ENCODE measurements around the gene STYX. TPM values are rescaled to one million over a fixed set of nuclear protein-coding genes. Genes with fewer than 3 reads are reported as not detected.
A peak's percentile ranks its signal among the peaks of the same experiment; 100 is the strongest.
"Not testable (repeated sequence)": the region's sequence is repeated elsewhere in the genome, so short reads cannot be mapped to it uniquely, and the experiment has no call there.

STYX gene
- total RNA-seq, 2 experiments from 2014 or later = 15.9 to 17.0 TPM

DNA sequence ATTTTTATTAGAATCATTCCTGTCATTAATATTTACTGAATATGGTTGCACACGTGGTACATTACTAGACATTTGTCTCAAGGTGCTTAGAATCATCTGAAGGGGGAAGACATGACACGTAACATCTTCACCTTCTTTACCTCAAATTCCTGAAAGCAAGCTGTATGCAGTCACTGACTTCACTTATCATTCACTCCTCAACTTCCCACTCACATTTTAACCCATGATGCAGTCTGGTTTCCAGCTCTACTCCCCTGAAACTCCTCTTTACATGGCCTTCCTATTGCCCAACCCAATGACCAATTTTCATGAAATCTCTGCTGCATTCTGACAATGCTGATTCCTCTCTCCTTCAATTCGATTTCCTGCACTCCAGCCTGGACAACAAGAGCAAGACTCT is 28.7 kb upstream of the STYX start:
- CTCF ChIA-PET = no interaction called here
- no peak for DNase-seq
- H3K27ac Mint-ChIP-seq = no peak overlapping the region
- no peak overlapping the region for H3K4me3 Mint-ChIP-seq
- no peaks in the 10 kb centered on the region for H3K27me3 Mint-ChIP-seq
- intact Hi-C loops (cut with micrococcal nuclease) = loop anchor here (10.0 kb wide), 1 partner anchor 386 kb away; the partner anchor contains the start of gene PTGER2
- POLR2A ChIA-PET = no interaction called here
- H3K9me3 Mint-ChIP-seq = no peaks in the 10 kb centered on the region
- H3K4me1 Mint-ChIP-seq (ENCODE audit: low read depth) = peaks cover 9% of the 10 kb centered on the region
- H3K36me3 Mint-ChIP-seq = no peaks in the 10 kb centered on the region

DNA sequence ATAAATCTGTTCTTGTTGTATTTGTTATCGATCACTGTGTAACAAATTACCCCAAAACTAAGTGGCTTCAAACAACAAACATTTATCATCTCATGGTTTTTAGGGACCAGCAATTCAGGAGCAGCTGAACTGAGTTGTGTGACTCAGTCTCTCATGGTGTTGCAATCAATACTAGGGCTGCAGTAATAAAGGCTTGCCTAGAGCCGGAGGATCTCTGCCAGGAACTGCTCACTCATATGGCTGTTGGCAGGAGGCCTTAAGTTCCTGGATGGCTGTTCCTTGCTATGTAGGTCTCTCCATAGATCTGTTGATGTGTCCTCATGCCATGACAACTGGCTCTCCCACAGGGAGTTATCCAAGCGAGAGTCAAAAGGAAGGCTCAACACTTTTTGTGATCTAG is 26.7 kb upstream of the STYX start:
- DNase-seq = no peak
- ChIA-PET CTCF (no interaction called here), POLR2A (no interaction called here)
- no peaks in the 10 kb centered on the region for H3K9me3 Mint-ChIP-seq
- H3K4me3 Mint-ChIP-seq = no peak overlapping the region
- H3K27me3 Mint-ChIP-seq = no peaks in the 10 kb centered on the region
- H3K27ac Mint-ChIP-seq = no peak overlapping the region
- H3K36me3 Mint-ChIP-seq = peaks cover 8% of the 10 kb centered on the region
- H3K4me1 Mint-ChIP-seq (ENCODE audit: low read depth) = peaks cover 20% of the 10 kb centered on the region
- intact Hi-C loops (cut with micrococcal nuclease) = loop anchor here (10.0 kb wide), 1 partner anchor 388 kb away; the partner anchor contains the start of gene PTGER2

DNA sequence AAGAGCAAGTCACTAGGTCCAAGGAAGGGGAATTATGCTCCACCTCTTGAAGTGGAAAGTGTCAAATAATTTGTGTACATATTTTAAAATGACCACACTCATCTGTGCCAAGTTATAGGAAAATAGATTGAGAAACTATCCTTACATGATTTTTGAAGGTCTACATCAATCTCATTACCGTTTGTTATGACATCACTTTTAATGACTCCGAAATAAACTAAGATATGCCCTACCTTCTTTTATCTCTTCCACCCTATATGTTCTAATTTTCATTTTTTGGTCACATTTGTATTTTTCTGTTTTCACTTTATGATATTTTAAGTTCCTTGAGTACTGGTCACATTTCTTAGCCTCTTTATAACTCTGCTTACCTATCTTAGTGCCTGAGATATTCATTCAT is 26.3 kb upstream of the STYX start:
- H3K36me3 Mint-ChIP-seq = peaks cover 10% of the 10 kb centered on the region
- CTCF ChIA-PET = no interaction called here
- H3K9me3 Mint-ChIP-seq = no peaks in the 10 kb centered on the region
- POLR2A ChIA-PET = no interaction called here
- no peak overlapping the region for H3K4me3 Mint-ChIP-seq
- no peak for DNase-seq
- no peak overlapping the region for H3K27ac Mint-ChIP-seq
- intact Hi-C loops (cut with micrococcal nuclease) = loop anchor here (10.0 kb wide), 1 partner anchor 389 kb away; the partner anchor contains the start of gene PTGER2
- no peaks in the 10 kb centered on the region for H3K27me3 Mint-ChIP-seq
- peaks cover 24% of the 10 kb centered on the region for H3K4me1 Mint-ChIP-seq (ENCODE audit: low read depth)

DNA sequence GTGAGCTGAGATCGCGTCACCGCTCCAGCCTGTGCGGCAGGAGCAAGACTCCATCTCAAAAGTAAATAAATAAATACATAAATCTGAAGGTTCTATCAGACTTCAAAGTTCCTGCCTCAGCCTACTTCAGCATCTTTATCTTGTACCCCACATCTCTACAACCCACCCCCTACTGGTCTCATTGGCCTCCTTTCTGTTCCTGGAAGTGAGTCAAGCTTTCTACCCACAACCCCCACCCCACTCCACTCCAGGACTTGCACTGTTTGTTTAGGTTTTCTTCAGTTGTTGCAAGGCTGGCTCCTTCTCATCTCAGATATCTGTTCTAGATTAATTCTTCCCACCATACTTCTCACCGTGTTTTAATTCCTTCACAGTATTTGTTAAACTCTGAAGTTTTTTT is 23.7 kb upstream of the STYX start:
- intact Hi-C loops (cut with micrococcal nuclease) = loop anchor here (5.0 to 10.0 kb wide), 2 partner anchors 71 to 391 kb away; partner anchors contain the start of gene PTGER2
- POLR2A ChIA-PET = interaction anchor here (0.9 to 2.4 kb wide), 2 partner anchors 9 to 11 kb away, joined by 5 to 11 read pairs; partner anchors contain the start of gene ERO1A
- H3K9me3 Mint-ChIP-seq = no peaks in the 10 kb centered on the region
- H3K27me3 Mint-ChIP-seq = no peaks in the 10 kb centered on the region
- H3K36me3 Mint-ChIP-seq = peaks cover 30% of the 10 kb centered on the region
- CTCF ChIA-PET = interaction anchor here (0.6 to 1.2 kb wide), 2 partner anchors 9 to 463 kb away, joined by 3 to 5 read pairs; no protein-coding TSS in a partner anchor
- H3K4me1 Mint-ChIP-seq (ENCODE audit: low read depth) = peaks cover 40% of the 10 kb centered on the region
- DNase-seq = peak; percentile 69
- H3K27ac Mint-ChIP-seq = peak overlapping the region; percentile 95
- peak overlapping the region; percentile 98 for H3K4me3 Mint-ChIP-seq

DNA sequence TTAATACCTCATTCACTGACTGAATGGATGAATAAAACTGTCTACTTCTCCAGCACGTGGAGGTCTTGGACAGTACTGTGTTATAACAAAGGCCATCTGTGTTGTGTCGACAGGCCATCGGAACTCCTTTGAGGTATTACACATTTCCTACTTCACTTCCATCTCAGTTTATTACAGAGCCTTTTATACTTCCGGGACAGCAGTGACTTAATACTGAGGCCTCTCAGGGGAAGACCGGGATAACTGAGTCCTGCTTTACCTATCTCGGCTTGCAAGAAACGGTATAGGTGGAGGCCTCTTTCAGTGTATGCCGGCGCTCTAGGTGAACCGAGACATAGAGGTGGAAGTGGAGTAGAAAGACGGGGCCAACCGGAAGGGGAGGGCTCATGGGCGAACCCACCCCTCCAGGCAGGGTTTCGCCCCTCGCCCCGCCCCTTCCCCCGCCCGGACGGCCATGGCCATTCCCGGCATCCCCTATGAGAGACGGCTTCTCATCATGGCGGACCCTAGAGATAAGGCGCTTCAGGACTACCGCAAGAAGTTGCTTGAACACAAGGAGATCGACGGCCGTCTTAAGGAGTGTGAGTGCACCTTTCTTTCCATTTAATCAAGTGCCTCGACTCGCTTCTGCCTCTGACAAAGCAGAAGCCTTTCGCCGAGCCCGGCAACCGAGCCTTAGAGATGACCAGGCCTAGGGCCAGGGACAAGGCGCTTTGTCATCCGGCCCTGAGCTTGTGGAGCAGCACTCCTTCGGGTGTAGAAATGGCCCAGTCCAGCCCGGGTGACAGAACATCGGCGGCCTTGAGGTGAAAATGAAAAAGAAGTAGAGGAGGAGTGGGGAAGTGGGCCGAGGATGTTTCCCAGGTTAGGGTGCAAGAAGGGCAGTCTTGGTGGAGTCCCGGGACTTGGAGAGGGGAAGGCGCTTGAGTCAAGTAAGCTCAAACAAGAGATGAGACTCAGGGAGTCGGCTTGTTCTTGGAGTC is 23.0 kb upstream of the STYX start, which contains the start of gene PSMC6:
Gene PSMC6, plus strand, starts transcription at position 477 of the 983 bp plus-strand sequence. Its CDS starts 20 bp downstream, at position 497.
- Mint-ChIP-seq H3K36me3 (peaks cover 36% of the 10 kb centered on the region), H3K9me3 (no peaks in the 10 kb centered on the region), H3K4me3 (peak within 1 kb of the TSS; percentile 98), H3K27me3 (no peaks in the 10 kb centered on the region), H3K4me1 (ENCODE audit: low read depth) (peaks cover 41% of the 10 kb centered on the region), H3K27ac (peak within 1 kb of the TSS; percentile 95)
- POLR2A ChIA-PET = interaction anchor here (0.9 to 2.4 kb wide), 3 partner anchors 10 to 22 kb away, joined by 4 to 11 read pairs (median 5); partner anchors contain the start of gene ERO1A
- CTCF ChIA-PET = interaction anchor here (0.6 to 1.2 kb wide), 2 partner anchors 10 to 462 kb away, joined by 3 to 5 read pairs; no protein-coding TSS in a partner anchor
- DNase-seq = peak; percentile 97
- intact Hi-C loops (cut with micrococcal nuclease) = loop anchor here (1.0 to 10.0 kb wide), 7 partner anchors 13 to 392 kb away; partner anchors contain the start of genes GNPNAT1, GPR137C, PTGER2 and STYX

DNA sequence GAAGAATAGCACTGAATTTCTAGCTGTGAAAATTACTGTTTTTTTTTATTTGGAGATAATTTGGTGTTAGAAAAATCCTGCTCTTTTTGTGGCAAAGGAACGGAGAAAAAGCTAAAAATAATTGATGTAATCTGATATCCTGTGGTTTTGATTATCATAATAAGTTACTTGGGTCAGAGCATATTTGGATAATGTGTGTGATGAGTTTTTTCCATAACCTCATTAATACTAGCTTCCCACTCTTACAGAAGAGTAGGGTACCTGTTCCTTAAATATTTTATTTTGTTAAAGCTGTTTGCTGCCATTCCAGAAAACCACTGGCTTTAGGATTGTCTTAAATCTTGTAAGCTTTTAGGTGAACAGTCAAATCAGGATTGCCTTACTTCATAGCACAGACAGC is 18.3 kb upstream of the STYX start:
- ChIA-PET POLR2A (interaction anchor here (0.7 to 1.2 kb wide), 3 partner anchors 11 to 260 kb away, joined by 3 to 6 read pairs (median 4); partner anchors contain the start of gene STYX), CTCF (interaction anchor here (0.8 to 1.5 kb wide), 3 partner anchors 8 to 595 kb away, joined by 3 to 4 read pairs (median 4); no protein-coding TSS in a partner anchor)
- no peak for DNase-seq
- peaks cover 37% of the 10 kb centered on the region for H3K4me1 Mint-ChIP-seq (ENCODE audit: low read depth)
- intact Hi-C loops (cut with micrococcal nuclease) = no loop called here
- H3K27ac Mint-ChIP-seq = no peak overlapping the region
- H3K36me3 Mint-ChIP-seq = peaks cover 63% of the 10 kb centered on the region
- no peaks in the 10 kb centered on the region for H3K9me3 Mint-ChIP-seq
- H3K4me3 Mint-ChIP-seq = no peak overlapping the region
- no peaks in the 10 kb centered on the region for H3K27me3 Mint-ChIP-seq

DNA sequence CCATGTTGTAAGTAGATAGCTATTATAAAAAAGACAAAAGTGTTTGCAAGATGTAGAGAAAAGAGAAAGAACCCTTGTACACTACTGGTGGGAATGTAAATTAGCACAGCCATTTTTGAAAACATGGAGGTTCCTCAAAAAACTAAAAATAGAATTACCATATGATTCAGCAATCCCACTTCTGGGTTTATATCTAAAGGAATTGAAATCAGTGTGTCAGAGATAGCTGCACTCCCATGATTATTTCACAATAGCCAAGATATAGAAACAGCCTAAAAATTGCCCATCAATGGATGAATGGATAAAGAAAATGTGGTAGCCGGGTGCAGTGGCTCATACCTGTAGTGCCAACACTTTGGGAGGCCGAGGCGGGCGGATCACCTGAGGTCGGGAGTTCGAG is 13.8 kb upstream of the STYX start:
- H3K27me3 Mint-ChIP-seq = no peaks in the 10 kb centered on the region
- H3K9me3 Mint-ChIP-seq = no peaks in the 10 kb centered on the region
- H3K4me1 Mint-ChIP-seq (ENCODE audit: low read depth) = peaks cover 8% of the 10 kb centered on the region
- intact Hi-C loops (cut with micrococcal nuclease) = no loop called here
- CTCF ChIA-PET = no interaction called here
- H3K36me3 Mint-ChIP-seq = peaks cover 51% of the 10 kb centered on the region
- no peak overlapping the region for H3K4me3 Mint-ChIP-seq
- no peak overlapping the region for H3K27ac Mint-ChIP-seq
- no peak for DNase-seq
- POLR2A ChIA-PET = no interaction called here

DNA sequence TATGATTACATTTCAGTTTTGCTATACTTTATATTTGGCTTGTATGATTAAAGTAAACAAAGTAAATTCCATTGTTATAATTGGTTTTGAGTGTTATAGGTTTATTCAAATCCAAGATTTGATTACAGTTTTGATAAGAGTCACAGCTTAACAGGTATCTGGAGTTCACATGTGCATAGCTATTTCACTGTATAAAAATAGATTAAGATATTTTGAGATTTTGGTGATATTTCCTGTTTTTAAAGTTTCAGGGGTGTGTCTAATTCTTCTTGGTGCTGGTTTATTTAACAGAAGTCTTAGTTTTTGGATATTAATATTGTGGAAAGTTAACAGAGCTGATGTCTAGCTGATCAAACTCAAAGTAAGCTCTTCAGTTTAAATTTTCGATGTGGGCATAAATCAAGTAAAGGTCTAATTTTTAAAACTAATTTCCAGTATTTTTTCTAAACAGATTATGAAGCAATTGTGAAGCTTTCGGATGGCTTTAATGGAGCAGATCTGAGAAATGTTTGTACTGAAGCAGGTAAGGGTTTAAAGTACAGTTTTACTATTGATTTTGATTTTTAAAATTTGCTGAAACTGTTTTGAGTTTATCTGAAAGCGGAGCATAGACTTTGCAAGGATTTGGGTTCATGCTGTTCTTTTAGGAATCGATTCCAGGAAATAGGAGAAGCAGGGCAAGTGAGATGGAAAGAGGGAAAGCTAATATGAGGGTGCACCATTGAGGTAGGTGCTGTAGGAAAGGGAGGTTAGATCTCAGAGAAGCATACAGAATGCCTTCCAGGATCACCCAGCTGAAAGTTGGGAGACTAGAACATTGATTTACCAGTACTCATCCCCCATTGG is 6.2 kb upstream of the STYX start:
- H3K36me3 Mint-ChIP-seq = peaks cover 40% of the 10 kb centered on the region
- H3K27me3 Mint-ChIP-seq = no peaks in the 10 kb centered on the region
- peaks cover 28% of the 10 kb centered on the region for H3K4me1 Mint-ChIP-seq (ENCODE audit: low read depth)
- ChIA-PET POLR2A (no interaction called here), CTCF (no interaction called here)
- DNase-seq = no peak
- no peak overlapping the region for H3K4me3 Mint-ChIP-seq
- H3K27ac Mint-ChIP-seq = peak overlapping the region; percentile 43
- no peaks in the 10 kb centered on the region for H3K9me3 Mint-ChIP-seq
- intact Hi-C loops (cut with micrococcal nuclease) = no loop called here

DNA sequence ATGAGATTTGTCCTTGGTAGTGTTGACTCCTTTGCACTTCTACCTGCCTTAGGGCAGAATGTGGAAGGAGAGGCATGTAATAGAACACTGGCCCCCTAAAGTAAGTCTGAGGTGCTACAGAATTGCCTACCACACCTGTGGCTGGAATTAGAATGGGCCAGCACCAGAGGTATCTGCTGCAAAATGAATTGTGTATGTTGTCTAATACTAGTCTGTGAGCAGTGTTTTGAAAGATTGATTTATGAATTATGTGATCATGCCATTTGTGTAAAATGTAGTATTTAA is 5.7 kb upstream of the STYX start:
- peak overlapping the region; percentile 43 for H3K27ac Mint-ChIP-seq
- POLR2A ChIA-PET = no interaction called here
- intact Hi-C loops (cut with micrococcal nuclease) = no loop called here
- no peaks in the 10 kb centered on the region for H3K9me3 Mint-ChIP-seq
- no peak for DNase-seq
- peaks cover 36% of the 10 kb centered on the region for H3K36me3 Mint-ChIP-seq
- H3K4me1 Mint-ChIP-seq (ENCODE audit: low read depth) = peaks cover 28% of the 10 kb centered on the region
- H3K4me3 Mint-ChIP-seq = no peak overlapping the region
- CTCF ChIA-PET = no interaction called here
- H3K27me3 Mint-ChIP-seq = no peaks in the 10 kb centered on the region

DNA sequence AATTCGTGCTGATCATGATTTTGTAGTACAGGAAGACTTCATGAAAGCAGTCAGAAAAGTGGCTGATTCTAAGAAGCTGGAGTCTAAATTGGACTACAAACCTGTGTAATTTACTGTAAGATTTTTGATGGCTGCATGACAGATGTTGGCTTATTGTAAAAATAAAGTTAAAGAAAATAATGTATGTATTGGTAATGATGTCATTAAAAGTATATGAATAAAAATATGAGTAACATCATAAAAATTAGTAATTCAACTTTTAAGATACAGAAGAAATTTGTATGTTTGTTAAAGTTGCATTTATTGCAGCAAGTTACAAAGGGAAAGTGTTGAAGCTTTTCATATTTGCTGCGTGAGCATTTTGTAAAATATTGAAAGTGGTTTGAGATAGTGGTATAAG is 2.5 kb upstream of the STYX start:
- CTCF ChIA-PET = interaction anchor here (1.1 kb wide), 1 partner anchor 17 kb away, joined by 3 read pairs; no protein-coding TSS in a partner anchor
- H3K27ac Mint-ChIP-seq; H3K27me3 Mint-ChIP-seq; H3K4me3 Mint-ChIP-seq; intact Hi-C loops (cut with micrococcal nuclease); H3K9me3 Mint-ChIP-seq; DNase-seq; POLR2A ChIA-PET: not testable (repeated sequence)
- Mint-ChIP-seq H3K4me1 (ENCODE audit: low read depth) (peaks cover 27% of the 10 kb centered on the region), H3K36me3 (peaks cover 24% of the 10 kb centered on the region)

DNA sequence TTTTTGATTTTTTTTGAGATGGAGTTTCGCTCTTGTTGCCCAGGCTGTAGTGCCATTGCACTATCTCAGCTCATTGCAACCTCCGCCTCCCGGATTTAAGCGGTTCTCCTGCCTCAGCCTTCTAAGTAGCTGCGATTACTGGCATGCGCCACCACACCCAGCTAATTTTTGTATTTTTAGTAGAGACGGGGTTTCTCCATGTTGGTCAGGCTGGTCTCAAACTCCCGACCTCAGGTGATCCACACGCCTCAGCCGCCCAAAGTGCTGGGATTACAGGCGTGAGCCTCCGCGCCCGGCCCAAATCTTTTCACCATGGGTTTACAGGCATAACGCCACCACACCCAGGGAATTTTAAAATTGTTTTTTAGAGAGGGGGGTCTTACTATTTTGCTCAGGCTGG is 931 bp upstream of the STYX start:
- H3K27me3 Mint-ChIP-seq, H3K4me3 Mint-ChIP-seq, DNase-seq, H3K9me3 Mint-ChIP-seq, H3K27ac Mint-ChIP-seq: not testable (repeated sequence)
- peaks cover 25% of the 10 kb centered on the region for H3K4me1 Mint-ChIP-seq (ENCODE audit: low read depth)
- intact Hi-C loops (cut with micrococcal nuclease) = loop anchor here (1.0 kb wide), 2 partner anchors 35 to 177 kb away; partner anchors contain the start of genes GPR137C and TXNDC16
- ChIA-PET POLR2A (interaction anchor here (0.9 to 2.3 kb wide), 6 partner anchors 12 to 424 kb away, joined by 3 to 10 read pairs (median 4); partner anchors contain the start of genes ERO1A and PSMC6), CTCF (interaction anchor here (0.9 to 1.1 kb wide), 2 partner anchors 13 to 20 kb away, joined by 3 read pairs; no protein-coding TSS in a partner anchor)
- peaks cover 28% of the 10 kb centered on the region for H3K36me3 Mint-ChIP-seq
